ENCODE measurements around the gene MORC3. TPM values are rescaled to one million over a fixed set of nuclear protein-coding genes. Genes with fewer than 3 reads are reported as not detected.
A peak's percentile ranks its signal among the peaks of the same experiment; 100 is the strongest.

The MORC3 gene
- total and polyA plus RNA-seq, 2 donors (not counting 1 experiment from before 2014, with no cell fraction given) = 44.9 to 104 TPM

DNA sequence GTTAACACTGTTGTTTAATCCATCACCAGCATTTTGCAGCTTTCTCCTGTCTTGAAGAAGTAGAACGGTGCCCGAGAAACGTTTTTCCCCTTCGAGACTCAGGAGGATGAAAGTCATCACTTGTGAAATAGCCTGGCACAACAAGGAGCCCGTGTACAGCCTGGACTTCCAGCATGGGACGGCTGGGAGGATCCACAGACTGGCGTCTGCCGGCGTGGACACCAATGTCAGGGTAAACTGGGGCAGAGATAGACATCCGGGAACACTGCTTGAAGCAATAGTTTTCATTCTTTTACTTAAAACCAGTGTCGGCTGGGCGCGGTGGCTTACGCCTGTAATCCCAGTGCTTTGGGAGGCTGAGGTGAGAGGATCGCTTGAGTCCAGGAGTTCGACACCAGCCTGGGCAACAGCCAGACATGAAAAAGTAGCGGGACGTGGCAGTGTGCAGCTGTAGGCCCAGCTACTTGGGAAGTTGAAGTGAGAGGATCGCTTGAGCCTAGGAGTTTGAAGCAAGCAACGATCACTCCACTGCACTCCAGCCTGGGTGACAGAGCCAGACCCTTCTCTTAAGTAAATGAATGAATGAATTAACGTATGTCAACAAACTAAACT lies 66.1 kb downstream of the MORC3 start:
- peak overlapping the region; percentile 69 for H3K9ac ChIP-seq (ENCODE audit: low read length)
- H3K27ac ChIP-seq (ENCODE audit: low read length in 2 of 2) = no peak overlapping the region
- CTCF ChIA-PET = interaction anchor here (0.6 kb wide), 2 partner anchors 177 to 247 kb away, joined by 3 read pairs; no protein-coding TSS in a partner anchor
- Mint-ChIP-seq H3K27ac (peak overlapping the region; percentile 53), H3K9me3 (ENCODE audit: insufficient read depth) (no peaks in the 10 kb centered on the region), H3K27me3 (no peaks in the 10 kb centered on the region), H3K4me3 (peak overlapping the region; percentile 92), H3K4me1 (peaks cover 6% of the 10 kb centered on the region)
- 92% methylated on average over 17 of the region's 21 CpGs for WGBS (ENCODE audit: insufficient coverage)
- TF ChIP-seq CTCF (IDR thresholded peaks at IDR 0.05) (no peak), EZH2 (IDR thresholded peaks at IDR 0.05; ENCODE audit: borderline replicate concordance, insufficient read depth, low read depth, low read length, poor library complexity, severe bottlenecking) (no peak)
- peaks cover 0 to 1% of the 10 kb centered on the region in 2 experiments for H3K36me3 ChIP-seq (replicated peaks in 1 of 2; ENCODE audit: control extremely low read depth in 1 of 2, control insufficient read depth in 1 of 2, extremely low read depth in 1 of 2, insufficient read depth in 2 of 2, low read length in 1 of 2)
- H3K4me2 ChIP-seq (replicated peaks; ENCODE audit: low read depth, low read length, poor library complexity, severe bottlenecking) = peak overlapping the region; percentile 91
- H2AFZ ChIP-seq (ENCODE audit: insufficient read depth, low read depth, low read length, poor library complexity, severe bottlenecking) = peak overlapping the region; percentile 90
- POLR2A ChIA-PET = interaction anchor here (0.7 kb wide), 1 partner anchor 359 kb away, joined by 3 read pairs; no protein-coding TSS in a partner anchor
- peak overlapping the region; percentile 53 to 67 (median 57) for H3K4me3 ChIP-seq (ENCODE audit: control extremely low read depth in 1 of 5, extremely low read depth in 1 of 5, insufficient read depth in 1 of 5, low read depth in 2 of 5, low read length in 4 of 5)
- ATAC-seq (ENCODE audit: low read depth) (no peak), DNase-seq (no peak)
- H3K79me2 ChIP-seq (ENCODE audit: control insufficient read depth, insufficient read depth, low read length) = no peaks in the 10 kb centered on the region
- peaks cover 0 to 4% (median 0%) of the 10 kb centered on the region in 3 donors for H3K9me3 ChIP-seq (ENCODE audit: control extremely low read depth in 1 of 3, control insufficient read depth in 2 of 3, insufficient read depth in 1 of 3, low read length in 2 of 3)
- intact Hi-C loops (cut with micrococcal nuclease) = loop anchor here (5.0 kb wide), 1 partner anchor 244 kb away; no protein-coding TSS in a partner anchor
- no peaks in the 10 kb centered on the region for H3K27me3 ChIP-seq (replicated peaks in 1 of 4; ENCODE audit: control extremely low read depth in 1 of 4, control insufficient read depth in 3 of 4, insufficient read depth in 4 of 4, low read length in 3 of 4)
- H4K20me1 ChIP-seq (ENCODE audit: control insufficient read depth, insufficient read depth, low read length, poor library complexity, severe bottlenecking) = no peaks in the 10 kb centered on the region
- peaks cover 4 to 9% of the 10 kb centered on the region in 2 donors for H3K4me1 ChIP-seq (ENCODE audit: control insufficient read depth in 2 of 2, insufficient read depth in 2 of 2, low read length in 2 of 2)

GRCh38 chr21:36388096-36388495 lies 68.1 kb downstream of the MORC3 start:
- POLR2A ChIA-PET = no interaction called here
- Histone ChIP-seq H3K9me3 (ENCODE audit: control extremely low read depth in 1 of 3, control insufficient read depth in 2 of 3, insufficient read depth in 1 of 3, low read length in 2 of 3) (peaks cover 0 to 11% (median 0%) of the 10 kb centered on the region in 3 donors), H3K27me3 (replicated peaks in 1 of 4; ENCODE audit: control extremely low read depth in 1 of 4, control insufficient read depth in 3 of 4, insufficient read depth in 4 of 4, low read length in 3 of 4) (no peaks in the 10 kb centered on the region), H3K4me2 (replicated peaks; ENCODE audit: low read depth, low read length, poor library complexity, severe bottlenecking) (no peak overlapping the region), H3K4me1 (ENCODE audit: control insufficient read depth in 2 of 2, insufficient read depth in 2 of 2, low read length in 2 of 2) (peaks cover 4 to 9% of the 10 kb centered on the region in 2 donors), H3K79me2 (ENCODE audit: control insufficient read depth, insufficient read depth, low read length) (no peaks in the 10 kb centered on the region), H3K36me3 (replicated peaks in 1 of 2; ENCODE audit: control extremely low read depth in 1 of 2, control insufficient read depth in 1 of 2, extremely low read depth in 1 of 2, insufficient read depth in 2 of 2, low read length in 1 of 2) (peaks cover 0 to 1% of the 10 kb centered on the region in 2 experiments), H3K9ac (ENCODE audit: low read length) (no peak overlapping the region), H3K4me3 (ENCODE audit: control extremely low read depth in 1 of 5, extremely low read depth in 1 of 5, insufficient read depth in 1 of 5, low read depth in 2 of 5, low read length in 4 of 5) (no peak overlapping the region), H2AFZ (ENCODE audit: insufficient read depth, low read depth, low read length, poor library complexity, severe bottlenecking) (no peak overlapping the region), H3K27ac (ENCODE audit: low read length in 2 of 2) (no peak overlapping the region), H4K20me1 (ENCODE audit: control insufficient read depth, insufficient read depth, low read length, poor library complexity, severe bottlenecking) (no peaks in the 10 kb centered on the region)
- 93% methylated on average over 3 of the region's 6 CpGs for WGBS (ENCODE audit: insufficient coverage)
- no peak for TF ChIP-seq CTCF (IDR thresholded peaks at IDR 0.05)
- TF ChIP-seq EZH2 (IDR thresholded peaks at IDR 0.05; ENCODE audit: borderline replicate concordance, insufficient read depth, low read depth, low read length, poor library complexity, severe bottlenecking) = no peak
- H3K27ac Mint-ChIP-seq = no peak overlapping the region
- H3K4me1 Mint-ChIP-seq = peaks cover 6% of the 10 kb centered on the region
- DNase-seq (no peak), ATAC-seq (ENCODE audit: low read depth) (no peak)
- no peaks in the 10 kb centered on the region for H3K27me3 Mint-ChIP-seq
- no peak overlapping the region for H3K4me3 Mint-ChIP-seq
- no peaks in the 10 kb centered on the region for H3K9me3 Mint-ChIP-seq (ENCODE audit: insufficient read depth)
- CTCF ChIA-PET = no interaction called here
- intact Hi-C loops (cut with micrococcal nuclease) = loop anchor here (5.0 kb wide), 1 partner anchor 246 kb away; no protein-coding TSS in a partner anchor

All from B cell (primary cell).